HCT116 (cell line): ENCODE measurements around the gene P2RX3. TPM values are rescaled to one million over a fixed set of nuclear protein-coding genes. Genes with fewer than 3 reads are reported as not detected.

Experiments
- ATAC-seq: fragments of 200-7000 bp; cut with Tn5 transposase; 2 replicates; pipeline ENCODE4 v1.9.1; 2020; ENCODE audit warnings: mild to moderate bottlenecking, moderate library complexity
- BruUV-seq: library from RNA; stranded (reverse); fragments of 400-500 nt; replicated peaks from 2 replicates; lab custom pipeline; 2021; lab: Mats Ljungman, UMichigan
- CTCF ChIA-PET: fragments of 300-600 bp; sonication (Branson Sonifier 250); formaldehyde crosslinking; loops from one replicate; lab custom pipeline; 2021; ENCODE audit warnings: antibody characterized with exemption; lab: Charles Lee
- POLR2A ChIA-PET: fragments of 300-600, 350-600 bp; sonication (Branson Sonifier 250); formaldehyde crosslinking; loops from one replicate; lab custom pipeline; 2021; ENCODE audit warnings: antibody characterized with exemption; lab: Charles Lee
- RAD21 ChIA-PET, 2 experiments: fragments of 300-600 bp; sonication (Branson Sonifier 250); formaldehyde crosslinking; loops; one replicate each; lab custom pipeline; 2023; ENCODE audit warnings: low total read pairs in 2 of 2; ENCODE audit not compliant: uncharacterized antibody in 2 of 2, unreplicated experiment in 2 of 2, low non-redundant PET in 1 of 2; lab: Charles Lee
- DNase-seq: peaks from one replicate; pipeline ENCODE4 v3.0.0-alpha.2; 2010; ENCODE audit warnings: low read depth, low spot score
- H2AFZ ChIP-seq: fragments of 200-600 bp; shearing (Covaris generic), sonication (generic); 2 replicates; pipeline ENCODE4 v1.6.1; 2017; ENCODE audit warnings: low read depth, mixed run types, mixed read lengths, antibody characterized with exemption, low read length; ENCODE audit not compliant: poor library complexity, severe bottlenecking
- H3K27ac ChIP-seq: 2 replicates; pipeline ENCODE4 v1.5.1; 2012; ENCODE audit warnings: low read depth, low read length
- H3K27me3 ChIP-seq: fragments of 200-600 bp; sonication (generic); 2 replicates; pipeline ENCODE4 v1.6.1; 2016; ENCODE audit warnings: mixed run types, low read length, mixed read lengths; ENCODE audit not compliant: insufficient read depth
- H3K36me3 ChIP-seq, 2 experiments: fragments of 200-500 bp in 1 of 2; fragments of 200-600 bp in 1 of 2; sonication (Bioruptor generic) in 1 of 2; sonication (generic) in 1 of 2; 2 replicates each; pipeline versions ENCODE4 v1.5.1 to v1.6.1; 2014 to 2016; ENCODE audit warnings: low read length in 2 of 2, inconsistent platforms in 1 of 2, mixed read lengths in 1 of 2, mixed run types in 1 of 2; ENCODE audit not compliant: insufficient read depth in 2 of 2, control insufficient read depth in 1 of 2
- H3K4me1 ChIP-seq, 2 experiments: fragments of 200-600 bp in 1 of 2; sonication (generic) in 1 of 2; 2 replicates each; pipeline versions ENCODE4 v1.5.1 to v1.6.1; 2012 to 2017; ENCODE audit warnings: low read length in 2 of 2, inconsistent platforms in 1 of 2, mild to moderate bottlenecking in 1 of 2, mixed read lengths in 1 of 2, mixed run types in 1 of 2, moderate library complexity in 1 of 2; ENCODE audit not compliant: insufficient read depth in 2 of 2, control insufficient read depth in 1 of 2
- H3K4me2 ChIP-seq: fragments of 200-600 bp; sonication (generic); 2 replicates; pipeline ENCODE4 v1.6.1; 2017; ENCODE audit warnings: mixed run types, low read length, mixed read lengths
- H3K4me3 ChIP-seq, 2 experiments: fragments of 200-600 bp in 1 of 2; sonication (generic) in 1 of 2; replicated peaks in 1 of 2; 2 replicates each; pipeline ENCODE4 v1.5.1; 2011 to 2016; ENCODE audit warnings: low read length in 2 of 2, control low read depth in 1 of 2, low read depth in 1 of 2, mild to moderate bottlenecking in 1 of 2, mixed read lengths in 1 of 2, mixed run types in 1 of 2
- H3K79me2 ChIP-seq: fragments of 200-600 bp; sonication (generic); 2 replicates; pipeline ENCODE4 v1.6.1; 2017; ENCODE audit warnings: mild to moderate bottlenecking, mixed run types, low read length, moderate library complexity, mixed read lengths; ENCODE audit not compliant: insufficient read depth
- H3K9ac ChIP-seq: fragments of 200-600 bp; sonication (generic); 2 replicates; pipeline ENCODE4 v1.6.1; 2016; ENCODE audit warnings: low read length, mixed read lengths
- H3K9me2 ChIP-seq: fragments of 200-600 bp; sonication (generic), shearing (Covaris generic); 2 replicates; pipeline ENCODE4 v1.6.1; 2017; ENCODE audit warnings: mixed run types, mild to moderate bottlenecking, moderate library complexity; ENCODE audit not compliant: insufficient read depth
- H3K9me3 ChIP-seq, 2 experiments: fragments of 200-500 bp in 1 of 2; fragments of 200-600 bp in 1 of 2; sonication (Bioruptor generic) in 1 of 2; sonication (generic) in 1 of 2; 2 replicates each; pipeline ENCODE4 v1.6.1; 2014 to 2017; ENCODE audit warnings: low read length in 2 of 2, mixed read lengths in 2 of 2, inconsistent platforms in 1 of 2, low read depth in 1 of 2, mild to moderate bottlenecking in 1 of 2, mixed run types in 1 of 2, moderate library complexity in 1 of 2; ENCODE audit not compliant: control insufficient read depth in 1 of 2, insufficient read depth in 1 of 2
- H4K20me1 ChIP-seq: fragments of 200-600 bp; sonication (generic), shearing (Covaris generic); 2 replicates; pipeline ENCODE4 v1.6.1; 2017; ENCODE audit warnings: mixed run types, mild to moderate bottlenecking, moderate library complexity; ENCODE audit not compliant: insufficient read depth
- CBX3 ChIP-seq: IDR thresholded peaks from 2 replicates; pipeline ENCODE4 v1.6.1; 2012; ENCODE audit warnings: low read depth
- EZH2 ChIP-seq: fragments of 200-600 bp; sonication (generic); IDR thresholded peaks from 2 replicates; pipeline ENCODE4 v1.6.1; 2017; ENCODE audit warnings: antibody characterized with exemption, mixed run types
- RAD21 ChIP-seq: IDR thresholded peaks from 2 replicates; pipeline ENCODE4 v1.6.1; 2012; ENCODE audit warnings: low read depth, mild to moderate bottlenecking
- SP1 ChIP-seq: IDR thresholded peaks from 2 replicates; pipeline ENCODE4 v1.6.1; 2012; ENCODE audit warnings: low read depth
- YY1 ChIP-seq: IDR thresholded peaks from 2 replicates; pipeline ENCODE4 v1.6.1; 2011; ENCODE audit warnings: low read length, low read depth, moderate library complexity, mild to moderate bottlenecking; ENCODE audit not compliant: insufficient replicate concordance; ENCODE audit errors: extremely low read depth
- intact Hi-C: fragments of 100-400 bp; cut with micrococcal nuclease; formaldehyde crosslinking; loops from 2 replicates; pipeline ENCODE4 v1.10.0; 2022
- total RNA-seq: library from RNA; stranded (reverse); gene quantifications from one replicate; pipeline ENCODE4 v1.2.1, GENCODE V29; 2021; ENCODE audit not compliant: unreplicated experiment
- TF ChIP-seq, protein P1 (sequence below): IDR thresholded peaks from 2 replicates; pipeline ENCODE4 v1.6.1; 2012
- TF ChIP-seq, protein P2 (sequence below): IDR thresholded peaks from 2 replicates; pipeline ENCODE4 v1.6.1; 2011; ENCODE audit warnings: mild to moderate bottlenecking, low read length, moderate library complexity; ENCODE audit not compliant: insufficient replicate concordance; ENCODE audit errors: extremely low read depth

P2RX3 gene
- total RNA-seq, 1 experiment from 2014 or later = not detected

DNA sequence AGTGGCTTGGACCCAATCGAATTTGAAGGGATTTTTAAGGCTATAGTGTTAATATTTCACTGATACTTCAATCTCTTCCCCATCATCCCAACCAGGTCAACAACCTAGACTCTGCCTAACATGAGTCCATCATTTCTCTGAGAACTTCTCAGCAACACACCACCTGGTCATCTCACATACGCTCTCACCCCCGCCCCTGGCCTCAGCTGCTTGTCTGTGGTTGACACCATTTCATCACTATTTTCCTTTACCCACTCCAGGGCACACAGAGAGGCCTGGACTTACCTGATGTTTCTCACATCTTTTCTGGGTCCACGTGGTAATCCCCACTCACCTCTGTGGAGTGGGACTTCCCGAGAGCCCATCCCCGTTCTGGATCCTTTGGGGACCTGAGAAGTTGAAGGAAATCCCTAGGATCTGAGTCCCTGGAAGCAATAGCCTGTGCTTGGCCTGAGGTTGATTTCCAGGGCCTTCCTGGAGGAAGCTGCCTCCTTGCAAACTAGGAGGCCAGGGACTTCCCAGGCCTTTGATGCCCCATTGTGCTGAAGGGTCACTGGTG, 3.2 kb downstream of the P2RX3 start:
- DNase-seq (no peak), ATAC-seq (no peak)
- no peak overlapping the region for H3K4me2 ChIP-seq
- no peak overlapping the region for H3K9ac ChIP-seq
- POLR2A ChIA-PET = no interaction called here
- no peaks in the 10 kb centered on the region for H3K36me3 ChIP-seq
- no peak overlapping the region for H3K27ac ChIP-seq
- RAD21 ChIA-PET = no interaction called here
- no peaks in the 10 kb centered on the region for H3K9me2 ChIP-seq
- no peak overlapping the region for H2AFZ ChIP-seq
- no peaks in the 10 kb centered on the region for H3K27me3 ChIP-seq
- no TSS peak for BruUV-seq
- no peaks in the 10 kb centered on the region for H4K20me1 ChIP-seq
- no peaks in the 10 kb centered on the region for H3K79me2 ChIP-seq
- intact Hi-C loops = no loop called here
- no peaks in the 10 kb centered on the region for H3K9me3 ChIP-seq
- CTCF ChIA-PET = no interaction called here
- H3K4me3 ChIP-seq = no peak overlapping the region
- peaks cover 2 to 14% of the 10 kb centered on the region in 2 experiments; a peak in 3 of 4 replicates for H3K4me1 ChIP-seq
- TF ChIP-seq, protein P1, sequence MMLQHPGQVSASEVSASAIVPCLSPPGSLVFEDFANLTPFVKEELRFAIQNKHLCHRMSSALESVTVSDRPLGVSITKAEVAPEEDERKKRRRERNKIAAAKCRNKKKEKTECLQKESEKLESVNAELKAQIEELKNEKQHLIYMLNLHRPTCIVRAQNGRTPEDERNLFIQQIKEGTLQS = no peak
- TF ChIP-seq YY1 = no peak
- no peak for TF ChIP-seq CBX3
- TF ChIP-seq, protein P2, sequence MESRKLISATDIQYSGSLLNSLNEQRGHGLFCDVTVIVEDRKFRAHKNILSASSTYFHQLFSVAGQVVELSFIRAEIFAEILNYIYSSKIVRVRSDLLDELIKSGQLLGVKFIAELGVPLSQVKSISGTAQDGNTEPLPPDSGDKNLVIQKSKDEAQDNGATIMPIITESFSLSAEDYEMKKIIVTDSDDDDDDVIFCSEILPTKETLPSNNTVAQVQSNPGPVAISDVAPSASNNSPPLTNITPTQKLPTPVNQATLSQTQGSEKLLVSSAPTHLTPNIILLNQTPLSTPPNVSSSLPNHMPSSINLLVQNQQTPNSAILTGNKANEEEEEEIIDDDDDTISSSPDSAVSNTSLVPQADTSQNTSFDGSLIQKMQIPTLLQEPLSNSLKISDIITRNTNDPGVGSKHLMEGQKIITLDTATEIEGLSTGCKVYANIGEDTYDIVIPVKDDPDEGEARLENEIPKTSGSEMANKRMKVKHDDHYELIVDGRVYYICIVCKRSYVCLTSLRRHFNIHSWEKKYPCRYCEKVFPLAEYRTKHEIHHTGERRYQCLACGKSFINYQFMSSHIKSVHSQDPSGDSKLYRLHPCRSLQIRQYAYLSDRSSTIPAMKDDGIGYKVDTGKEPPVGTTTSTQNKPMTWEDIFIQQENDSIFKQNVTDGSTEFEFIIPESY = no peak
- TF ChIP-seq SP1 = no peak
- TF ChIP-seq RAD21 = no peak
- TF ChIP-seq EZH2 = no peak
